ENCODE results near the gene SLC6A2. TPM values are rescaled to one million over a fixed set of nuclear protein-coding genes. Genes with fewer than 3 reads are reported as not detected.
A peak's percentile ranks its signal among the peaks of the same experiment; 100 is the strongest.

The SLC6A2 gene
- total RNA-seq, 1 donor from 2014 or later, result 0.26 TPM

DNA sequence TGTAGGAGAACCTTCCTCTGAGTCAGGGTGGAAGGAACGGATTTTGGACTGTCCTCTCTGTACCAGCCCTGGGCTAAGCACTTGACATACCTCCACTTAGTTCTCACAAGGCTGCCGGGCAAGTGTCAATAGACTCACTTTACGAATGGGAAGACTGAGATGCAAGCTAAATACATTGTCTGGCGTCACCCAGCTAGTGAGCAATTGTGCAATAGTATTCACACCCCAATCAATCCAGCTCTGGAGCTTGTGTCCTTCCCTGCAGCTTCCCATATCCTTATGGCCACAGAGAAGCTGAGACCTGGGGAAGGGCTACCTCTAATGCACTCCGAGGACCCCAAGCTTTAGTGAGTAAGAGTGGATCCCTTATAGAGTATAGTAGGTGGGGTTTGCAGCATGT, 39.8 kb downstream of the SLC6A2 start:
- FAIRE-seq (no peak), DNase-seq (ENCODE audit: low read depth) (no peak)
- H3K4me3 ChIP-seq (ENCODE audit: low read depth, low read length), result no peak overlapping the region
- H3K36me3 ChIP-seq (ENCODE audit: control insufficient read depth, insufficient read depth, low read length), result no peaks in the 10 kb centered on the region
- H3K27me3 ChIP-seq (ENCODE audit: control insufficient read depth, insufficient read depth, low read length), result no peaks in the 10 kb centered on the region
- TF ChIP-seq, protein P1, sequence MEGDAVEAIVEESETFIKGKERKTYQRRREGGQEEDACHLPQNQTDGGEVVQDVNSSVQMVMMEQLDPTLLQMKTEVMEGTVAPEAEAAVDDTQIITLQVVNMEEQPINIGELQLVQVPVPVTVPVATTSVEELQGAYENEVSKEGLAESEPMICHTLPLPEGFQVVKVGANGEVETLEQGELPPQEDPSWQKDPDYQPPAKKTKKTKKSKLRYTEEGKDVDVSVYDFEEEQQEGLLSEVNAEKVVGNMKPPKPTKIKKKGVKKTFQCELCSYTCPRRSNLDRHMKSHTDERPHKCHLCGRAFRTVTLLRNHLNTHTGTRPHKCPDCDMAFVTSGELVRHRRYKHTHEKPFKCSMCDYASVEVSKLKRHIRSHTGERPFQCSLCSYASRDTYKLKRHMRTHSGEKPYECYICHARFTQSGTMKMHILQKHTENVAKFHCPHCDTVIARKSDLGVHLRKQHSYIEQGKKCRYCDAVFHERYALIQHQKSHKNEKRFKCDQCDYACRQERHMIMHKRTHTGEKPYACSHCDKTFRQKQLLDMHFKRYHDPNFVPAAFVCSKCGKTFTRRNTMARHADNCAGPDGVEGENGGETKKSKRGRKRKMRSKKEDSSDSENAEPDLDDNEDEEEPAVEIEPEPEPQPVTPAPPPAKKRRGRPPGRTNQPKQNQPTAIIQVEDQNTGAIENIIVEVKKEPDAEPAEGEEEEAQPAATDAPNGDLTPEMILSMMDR (IDR thresholded peaks at IDR 0.05; ENCODE audit: insufficient read depth, low read length, severe bottlenecking), result no peak

DNA sequence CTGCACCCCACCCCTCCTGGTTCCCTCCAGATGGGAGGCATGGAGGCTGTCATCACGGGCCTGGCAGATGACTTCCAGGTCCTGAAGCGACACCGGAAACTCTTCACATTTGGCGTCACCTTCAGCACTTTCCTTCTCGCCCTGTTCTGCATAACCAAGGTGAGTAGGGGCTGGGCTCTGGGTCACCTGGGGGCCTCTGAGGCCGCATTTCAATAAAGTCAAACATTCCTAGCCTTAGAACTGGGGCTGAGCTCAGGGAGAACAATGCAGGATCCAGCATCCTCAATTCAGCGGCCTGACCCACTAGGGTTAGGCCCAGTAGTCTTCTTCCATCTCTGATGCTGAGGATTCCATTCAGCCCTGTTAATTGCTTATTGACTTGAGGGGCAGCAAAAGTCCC, 42.1 kb downstream of the SLC6A2 start:
- Histone ChIP-seq H3K27me3 (ENCODE audit: control insufficient read depth, insufficient read depth, low read length) (no peaks in the 10 kb centered on the region), H3K4me3 (ENCODE audit: low read depth, low read length) (no peak overlapping the region), H3K36me3 (ENCODE audit: control insufficient read depth, insufficient read depth, low read length) (no peaks in the 10 kb centered on the region)
- no peak for DNase-seq (ENCODE audit: low read depth)
- no peak for FAIRE-seq
- TF ChIP-seq, protein P1 (IDR thresholded peaks at IDR 0.05; ENCODE audit: insufficient read depth, low read length, severe bottlenecking), result no peak

DNA sequence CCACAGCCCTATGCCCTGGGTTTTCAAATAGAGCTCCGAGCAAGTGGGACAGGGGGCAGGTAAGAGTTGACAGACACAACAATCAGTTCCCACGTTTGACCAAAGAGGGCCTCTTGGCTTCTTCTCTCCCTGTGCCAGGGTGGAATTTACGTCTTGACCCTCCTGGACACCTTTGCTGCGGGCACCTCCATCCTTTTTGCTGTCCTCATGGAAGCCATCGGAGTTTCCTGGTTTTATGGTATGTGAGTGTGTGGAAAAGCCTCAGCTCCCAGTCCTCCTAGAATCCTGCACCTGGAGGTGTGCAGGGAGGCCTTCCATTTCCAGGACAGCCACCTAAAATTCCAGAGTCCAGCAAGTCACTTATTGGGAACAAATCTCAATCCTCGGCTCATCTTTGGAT, 42.5 kb downstream of the SLC6A2 start:
- no peak for FAIRE-seq
- Histone ChIP-seq H3K27me3 (ENCODE audit: control insufficient read depth, insufficient read depth, low read length) (no peaks in the 10 kb centered on the region), H3K4me3 (ENCODE audit: low read depth, low read length) (no peak overlapping the region), H3K36me3 (ENCODE audit: control insufficient read depth, insufficient read depth, low read length) (no peaks in the 10 kb centered on the region)
- TF ChIP-seq, protein P1 (IDR thresholded peaks at IDR 0.05; ENCODE audit: insufficient read depth, low read length, severe bottlenecking), result no peak
- DNase-seq (ENCODE audit: low read depth), result no peak

DNA sequence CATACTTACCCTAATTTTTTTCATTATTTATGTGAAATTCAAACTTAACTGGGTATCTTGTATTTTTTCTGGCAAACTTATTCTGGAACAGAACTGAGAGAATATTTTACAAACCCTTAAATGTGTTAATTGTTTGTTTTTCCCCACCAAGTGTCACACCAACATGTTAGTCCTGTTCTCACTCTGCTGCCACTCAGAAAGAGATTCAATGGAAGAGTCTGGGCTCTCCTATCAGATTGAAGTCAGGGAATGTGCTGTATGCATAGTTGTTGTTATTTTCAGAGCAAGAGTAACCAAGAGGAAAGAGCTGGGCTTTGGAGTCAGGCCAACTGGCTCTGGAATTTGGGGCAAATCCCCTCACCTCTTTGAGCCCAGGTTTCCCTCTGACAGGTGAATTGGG, 43.2 kb downstream of the SLC6A2 start:
- peak; percentile 73 for FAIRE-seq
- no peak for DNase-seq (ENCODE audit: low read depth)
- TF ChIP-seq, protein P1 (IDR thresholded peaks at IDR 0.05; ENCODE audit: insufficient read depth, low read length, severe bottlenecking), result no peak
- Histone ChIP-seq H3K36me3 (ENCODE audit: control insufficient read depth, insufficient read depth, low read length) (no peaks in the 10 kb centered on the region), H3K27me3 (ENCODE audit: control insufficient read depth, insufficient read depth, low read length) (no peaks in the 10 kb centered on the region), H3K4me3 (ENCODE audit: low read depth, low read length) (no peak overlapping the region)

DNA sequence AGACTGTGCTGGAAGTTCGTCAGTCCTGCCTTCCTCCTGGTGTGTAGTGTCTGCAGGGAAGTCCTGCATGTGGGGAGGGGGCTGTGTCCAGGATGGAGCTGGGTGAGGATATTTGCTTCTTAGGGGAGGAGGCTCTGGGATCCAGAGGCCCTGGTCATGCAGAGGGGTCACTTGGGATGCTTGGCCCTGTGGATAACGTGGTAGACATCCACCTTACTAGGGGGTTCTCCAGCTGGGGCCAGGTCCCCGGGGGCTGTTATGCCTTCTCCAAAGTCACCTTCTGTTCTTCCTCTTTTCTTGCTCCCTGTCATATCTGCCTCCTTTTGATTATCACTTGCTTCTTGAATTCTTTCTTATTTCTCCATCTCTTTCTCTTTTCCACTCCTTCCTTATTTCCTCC, 43.8 kb downstream of the SLC6A2 start:
- no peak overlapping the region for H3K4me3 ChIP-seq (ENCODE audit: low read depth, low read length)
- H3K27me3 ChIP-seq (ENCODE audit: control insufficient read depth, insufficient read depth, low read length), result no peaks in the 10 kb centered on the region
- TF ChIP-seq, protein P1 (IDR thresholded peaks at IDR 0.05; ENCODE audit: insufficient read depth, low read length, severe bottlenecking), result no peak
- H3K36me3 ChIP-seq (ENCODE audit: control insufficient read depth, insufficient read depth, low read length), result no peaks in the 10 kb centered on the region
- FAIRE-seq (no peak), DNase-seq (ENCODE audit: low read depth) (no peak)

DNA sequence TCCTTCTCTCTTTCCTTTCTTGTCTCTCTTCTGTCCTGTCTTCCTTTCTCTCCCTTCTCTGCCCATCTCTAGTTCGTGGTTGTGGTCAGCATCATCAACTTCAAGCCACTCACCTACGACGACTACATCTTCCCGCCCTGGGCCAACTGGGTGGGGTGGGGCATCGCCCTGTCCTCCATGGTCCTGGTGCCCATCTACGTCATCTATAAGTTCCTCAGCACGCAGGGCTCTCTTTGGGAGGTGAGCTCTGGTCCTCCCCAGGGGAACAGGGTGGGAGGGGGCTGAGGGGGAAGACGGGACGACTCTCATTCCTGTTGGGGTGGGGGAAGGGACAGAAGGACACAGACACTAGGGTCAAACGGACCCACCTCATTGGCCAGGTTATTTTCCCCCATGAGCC, 44.3 kb downstream of the SLC6A2 start:
- no peaks in the 10 kb centered on the region for H3K27me3 ChIP-seq (ENCODE audit: control insufficient read depth, insufficient read depth, low read length)
- H3K4me3 ChIP-seq (ENCODE audit: low read depth, low read length), result no peak overlapping the region
- DNase-seq (ENCODE audit: low read depth) (no peak), FAIRE-seq (no peak)
- TF ChIP-seq, protein P1 (IDR thresholded peaks at IDR 0.05; ENCODE audit: insufficient read depth, low read length, severe bottlenecking), result no peak
- H3K36me3 ChIP-seq (ENCODE audit: control insufficient read depth, insufficient read depth, low read length), result no peaks in the 10 kb centered on the region
